ENCODE results near the gene TYMP.
"Not testable (repeated sequence)": the region's sequence is repeated elsewhere in the genome, so short reads cannot be mapped to it uniquely, and the experiment has no call there.

The TYMP gene

GRCh38 chr22:50523806-50524675 lies 5.8 kb downstream of the TYMP start:
- DNase-seq (ENCODE audit: low spot score) = no peak

DNA sequence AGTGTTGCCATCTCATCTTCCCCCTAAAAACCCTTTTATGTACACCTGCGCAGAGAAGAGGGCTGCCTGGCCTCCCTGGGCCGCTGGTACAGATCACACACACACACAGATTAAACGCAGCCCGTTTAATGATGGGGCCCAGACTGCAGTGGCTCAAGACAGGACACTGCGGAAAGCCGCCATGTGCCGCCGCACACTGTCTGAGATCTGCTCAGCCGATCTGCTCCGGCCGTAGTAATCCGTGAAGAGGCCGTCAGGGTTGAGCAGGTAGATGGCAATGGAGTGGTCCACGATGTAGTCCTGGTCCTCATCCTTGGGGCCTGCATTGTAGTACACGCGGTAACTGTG lies 6.4 kb downstream of the TYMP start:
- DNase-seq (ENCODE audit: low spot score) = no peak

DNA sequence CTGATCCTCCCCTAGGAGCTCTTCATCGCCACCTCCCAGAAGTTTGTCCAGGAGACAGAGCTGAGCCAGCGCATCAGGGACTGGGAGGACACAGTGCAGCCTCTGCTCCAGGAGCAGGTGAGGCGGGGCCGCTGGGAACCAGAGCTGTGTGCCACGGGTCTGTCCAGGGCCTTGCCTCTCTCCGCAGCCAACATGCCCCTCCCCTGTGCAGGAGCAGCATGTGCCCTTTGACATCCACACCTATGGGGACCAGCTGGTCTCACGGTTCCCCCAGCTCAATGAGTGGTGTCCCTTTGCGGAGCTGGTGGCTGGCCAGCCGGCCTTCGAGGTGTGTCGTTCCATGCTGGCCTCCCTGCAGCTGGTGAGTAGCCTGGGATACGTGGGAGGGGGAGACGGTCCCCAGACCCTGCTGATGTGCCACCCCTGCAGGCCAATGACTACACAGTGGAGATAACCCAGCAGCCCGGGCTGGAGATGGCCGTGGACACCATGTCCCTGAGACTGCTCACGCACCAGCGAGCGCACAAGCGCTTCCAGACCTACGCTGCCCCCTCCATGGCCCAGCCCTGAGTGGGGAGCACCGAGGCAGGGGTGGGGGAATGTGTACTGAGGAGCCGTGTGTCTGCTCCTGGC lies 6.9 kb downstream of the TYMP start:
- DNase-seq (ENCODE audit: low spot score) = no peak

DNA sequence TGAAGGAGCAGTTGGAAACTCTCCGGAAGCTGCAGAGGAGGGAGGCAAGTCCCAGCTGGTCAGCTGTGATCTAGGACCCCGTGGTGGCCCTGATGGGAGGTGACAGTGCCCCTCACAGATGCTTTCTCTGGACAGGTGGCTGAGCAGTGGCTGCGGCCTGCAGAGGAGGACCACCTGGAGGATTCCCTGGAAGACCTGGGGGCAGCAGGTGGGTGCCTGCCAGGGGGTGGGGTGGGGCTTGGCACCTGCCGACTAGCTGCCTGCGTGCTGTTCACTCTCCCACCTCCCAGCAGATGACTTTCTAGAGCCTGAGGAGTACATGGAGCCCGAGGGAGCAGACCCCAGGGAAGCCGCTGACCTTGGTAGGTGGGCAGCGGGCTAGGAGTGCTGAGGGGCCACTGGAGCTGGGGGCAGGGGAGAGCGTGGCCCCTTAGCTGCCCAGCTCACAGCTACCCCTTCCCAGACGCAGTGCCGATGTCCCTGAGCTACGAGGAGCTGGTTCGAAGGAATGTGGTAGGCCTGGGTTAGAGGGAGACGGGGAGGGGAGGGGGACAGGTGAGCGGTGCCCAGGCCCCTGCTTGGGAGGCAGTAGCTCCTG lies 7.5 kb downstream of the TYMP start:
- DNase-seq (ENCODE audit: low spot score) = no peak

- DNase-seq (ENCODE audit: low spot score) = no peak
Observed at GRCh38 chr22:50521710-50522109, 8.1 kb downstream of the TYMP start.

- no peak for DNase-seq (ENCODE audit: low spot score)
Observed at GRCh38 chr22:50520826-50521453, 8.9 kb downstream of the TYMP start.

- not testable (repeated sequence) for DNase-seq (ENCODE audit: low spot score)
Observed at GRCh38 chr22:50520184-50520583, 9.6 kb downstream of the TYMP start.

DNA sequence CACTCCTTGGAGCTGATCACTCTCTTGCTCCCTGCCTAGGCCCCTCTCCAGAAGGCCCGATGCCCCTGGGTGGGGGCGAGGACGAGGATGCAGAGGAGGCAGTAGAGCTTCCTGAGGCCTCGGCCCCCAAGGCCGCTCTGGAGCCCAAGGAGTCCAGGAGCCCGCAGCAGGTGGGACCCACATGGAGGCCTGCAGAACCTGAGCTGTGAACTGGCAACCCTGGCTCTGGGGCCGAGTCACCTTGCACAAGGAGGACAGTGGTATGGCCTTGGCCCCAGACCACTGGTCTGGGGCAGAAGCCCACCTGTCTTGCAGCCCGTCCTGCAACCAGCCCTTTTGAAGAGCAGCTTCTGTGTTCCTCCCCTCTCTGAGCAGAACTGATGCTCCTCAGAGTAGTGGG lies 10.7 kb downstream of the TYMP start:
- DNase-seq (ENCODE audit: low spot score) = no peak

DNA sequence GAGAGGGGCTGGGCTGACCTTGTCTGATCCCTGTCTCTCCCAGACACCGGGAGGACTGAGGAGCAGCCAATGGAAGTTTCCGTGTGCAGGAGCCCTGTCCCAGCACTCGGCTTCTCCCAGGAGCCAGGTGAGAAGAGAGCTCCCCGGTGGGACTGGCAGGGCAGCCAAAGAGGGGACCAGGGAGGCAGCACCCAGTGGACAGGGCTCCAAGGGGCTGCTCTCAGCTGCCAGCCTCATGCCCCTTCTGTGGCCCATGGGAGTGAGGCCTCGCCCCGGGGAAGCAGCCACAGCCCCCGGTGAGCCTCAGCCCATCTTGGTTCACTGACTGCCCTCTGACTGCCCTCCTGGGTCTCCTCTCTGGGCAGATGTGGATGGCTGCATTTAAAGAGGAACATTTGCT lies 11.2 kb downstream of the TYMP start:
- no peak for DNase-seq (ENCODE audit: low spot score)

- DNase-seq (ENCODE audit: low spot score) = no peak
Observed at GRCh38 chr22:50517495-50518260, 12.1 kb downstream of the TYMP start.

GRCh38 chr22:50516891-50517290 lies 12.9 kb downstream of the TYMP start:
- no peak for DNase-seq (ENCODE audit: low spot score)

DNA sequence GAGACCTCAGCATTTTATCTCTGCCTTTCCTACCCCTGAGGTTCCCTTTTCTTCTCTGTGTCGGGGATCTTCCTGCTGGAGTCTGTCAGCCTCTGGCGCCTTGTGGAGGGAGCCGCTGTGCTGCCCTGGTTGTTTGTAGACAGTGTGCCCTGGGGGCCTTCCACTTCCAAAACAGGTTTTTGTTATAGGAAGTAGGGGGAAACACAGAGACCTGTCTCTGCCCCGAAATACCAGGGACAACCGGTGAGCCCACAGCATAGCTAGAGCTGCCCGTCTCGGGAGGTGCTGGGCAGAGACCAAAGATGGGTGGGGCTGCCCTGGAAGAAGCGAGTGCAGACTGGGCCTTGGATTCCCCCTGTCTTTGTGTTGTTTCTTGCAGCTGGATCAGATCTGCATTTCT lies 13.7 kb downstream of the TYMP start:
- no peak for DNase-seq (ENCODE audit: low spot score)

- no peak for DNase-seq (ENCODE audit: low spot score)
Observed at GRCh38 chr22:50513175-50513574, 16.6 kb downstream of the TYMP start.

- DNase-seq (ENCODE audit: low spot score) = peak; percentile 41
Observed at GRCh38 chr22:50508897-50509296, 20.9 kb downstream of the TYMP start.

- DNase-seq (ENCODE audit: low spot score) = no peak
Observed at GRCh38 chr22:50507991-50508884, 21.6 kb downstream of the TYMP start, which contains the start of gene NCAPH2. Gene NCAPH2 (plus strand): TSS chr22:50508224. CDS start chr22:50508338, 114 bp downstream.

DNA sequence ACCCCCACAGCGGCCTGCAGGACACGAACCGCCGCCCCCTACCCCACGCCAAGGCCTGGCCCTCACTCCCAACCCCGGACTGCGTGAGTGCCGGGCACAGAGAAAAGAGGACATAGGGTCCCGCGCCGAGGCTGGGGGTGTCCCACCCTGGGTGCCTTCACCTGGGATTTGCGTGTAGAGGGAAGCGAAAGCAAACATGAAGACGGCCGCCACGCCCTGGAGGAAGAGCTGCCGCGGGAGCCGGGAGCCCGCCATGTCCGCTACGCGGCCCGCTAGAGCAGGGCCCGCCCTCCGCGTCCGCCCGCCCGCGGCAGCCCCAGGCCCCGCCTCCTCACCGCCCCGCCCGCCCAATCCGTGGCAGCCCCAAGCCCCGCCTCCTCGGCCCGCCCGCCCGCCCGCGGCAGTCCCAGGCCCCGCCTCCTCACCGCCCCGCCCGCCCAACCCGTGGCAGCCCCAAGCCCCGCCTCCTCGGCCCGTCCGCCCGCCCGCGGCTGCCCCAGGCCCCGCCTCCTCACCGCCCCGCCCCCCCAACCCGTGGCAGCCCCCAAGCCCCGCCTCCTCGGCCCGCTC lies 22.3 kb downstream of the TYMP start, which contains the start of gene LMF2:
LMF2 (minus strand) TSS at position 282 of the 570 bp plus-strand sequence; CDS start at position 255, 27 bp downstream.
- peak; percentile 99 for DNase-seq (ENCODE audit: low spot score)

DNA sequence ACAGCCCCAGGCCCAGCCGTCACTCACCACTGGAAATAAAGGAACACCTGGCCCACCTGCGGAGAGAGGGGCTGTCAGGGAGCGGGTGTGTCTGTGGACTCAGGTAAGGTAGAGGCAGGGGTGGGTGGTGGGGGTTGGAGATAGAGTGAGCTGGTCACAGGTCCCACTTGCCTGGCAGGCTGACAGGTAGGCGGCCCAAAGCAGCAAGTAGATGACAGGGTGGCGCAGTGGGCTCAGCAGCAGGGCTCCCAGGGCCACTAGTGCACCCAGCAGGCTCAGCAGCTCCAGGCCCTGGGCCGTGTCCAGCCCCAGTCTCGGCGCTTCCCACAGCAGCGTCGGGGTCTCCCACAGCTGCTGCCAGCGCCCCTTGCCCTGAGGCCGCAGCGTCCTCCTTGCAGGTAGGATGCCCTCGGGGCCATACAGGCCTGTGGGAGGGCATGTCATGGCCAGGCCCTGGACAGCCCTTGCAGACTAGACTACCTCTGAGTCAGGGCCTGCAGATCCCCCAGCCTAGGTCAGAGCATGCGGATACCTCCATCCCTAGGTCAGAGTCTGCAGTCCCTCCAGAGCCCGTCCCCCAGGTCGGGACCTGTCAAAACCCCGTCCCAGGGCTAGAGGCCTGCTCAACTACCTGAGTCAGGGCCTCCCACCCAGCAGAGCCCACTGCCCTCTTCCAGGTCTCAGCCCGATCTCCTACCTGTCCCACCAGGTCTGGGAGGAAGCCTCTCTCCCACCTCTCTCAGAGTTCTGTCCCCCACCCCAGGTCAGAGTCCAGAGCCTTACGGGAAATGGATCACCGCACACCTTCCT lies 23.0 kb downstream of the TYMP start:
- DNase-seq (ENCODE audit: low spot score) = peak; percentile 59

DNA sequence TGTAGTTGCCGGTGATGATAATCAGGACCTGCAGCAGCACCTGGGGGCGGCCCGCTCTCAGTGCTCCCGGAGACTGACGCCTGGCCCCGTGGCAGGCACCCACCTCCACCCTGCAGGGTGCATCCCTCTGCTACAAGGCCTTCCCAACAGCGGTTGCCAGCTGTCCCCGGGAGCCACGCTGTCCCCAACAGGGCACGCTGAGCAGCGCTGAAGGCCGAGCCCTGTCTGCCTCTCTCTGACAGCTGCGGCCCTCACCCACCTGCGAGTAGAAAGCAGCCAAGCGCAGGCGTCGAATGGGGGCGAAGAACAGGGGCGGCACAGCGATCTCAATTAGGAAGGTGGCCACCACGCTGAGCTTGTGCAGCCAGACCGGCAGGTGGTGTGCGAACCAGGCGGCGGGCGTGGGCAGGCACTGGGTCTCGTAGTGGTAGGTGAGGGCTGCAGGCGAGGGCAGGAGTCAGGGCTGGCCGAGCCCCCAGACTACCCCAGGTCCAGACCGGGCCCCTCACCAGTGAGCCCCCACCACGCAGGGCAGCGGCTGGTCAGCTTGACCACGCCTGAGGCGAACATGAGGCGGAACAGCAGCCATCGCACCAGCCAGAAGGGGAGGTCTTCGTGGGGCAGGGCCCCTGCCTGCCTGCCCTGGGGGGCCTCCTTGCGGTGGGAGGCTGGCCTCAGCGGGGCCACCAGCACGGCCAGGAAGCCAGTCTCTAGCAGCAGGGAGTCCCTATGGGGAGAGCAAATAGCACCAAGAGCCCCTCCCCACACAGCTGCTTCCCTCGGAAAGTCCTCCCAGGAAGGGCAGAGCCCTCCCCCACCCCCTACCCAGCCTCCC lies 23.8 kb downstream of the TYMP start:
- DNase-seq (ENCODE audit: low spot score) = peak; percentile 52

Measured in ecto neural progenitor cell (in vitro differentiated cells).